ENCODE measurements around the gene ST6GALNAC1. TPM values are rescaled to one million over a fixed set of nuclear protein-coding genes. Genes with fewer than 3 reads are reported as not detected.

ST6GALNAC1 gene
- total and polyA plus RNA-seq, 2 donors (not counting 3 experiments of a cell fraction or from before 2014, with no cell fraction given), result 0.19 to 0.55 TPM

DNA sequence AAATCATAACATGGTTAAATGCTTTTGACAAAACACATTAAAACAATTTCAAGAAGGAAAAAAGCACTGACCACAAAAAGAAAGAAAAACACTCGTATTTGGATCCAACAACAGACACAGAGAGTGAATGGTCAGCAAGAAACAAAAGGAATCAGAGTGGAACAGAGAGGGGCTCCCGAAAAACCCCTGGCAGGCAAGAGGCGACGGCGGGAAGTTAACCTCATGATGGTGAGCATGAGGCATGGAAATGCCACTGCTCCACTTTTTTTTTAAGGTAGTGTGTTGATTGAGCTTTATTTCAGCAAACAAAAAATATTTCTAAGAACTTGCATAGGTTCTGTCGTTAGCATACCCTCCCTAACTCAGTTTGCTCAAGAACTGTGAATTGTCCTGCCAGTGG is 32.1 kb upstream of the ST6GALNAC1 start:
- no peaks in the 10 kb centered on the region for H3K27me3 ChIP-seq (ENCODE audit: control insufficient read depth in 2 of 2, insufficient read depth in 2 of 2, low read length in 2 of 2)
- H3K4me3 ChIP-seq (replicated peaks in 1 of 3; ENCODE audit: insufficient read depth in 1 of 3, low read depth in 1 of 3, low read length in 3 of 3), result no peak overlapping the region
- H3K79me2 ChIP-seq (ENCODE audit: control insufficient read depth, insufficient read depth, low read length), result no peaks in the 10 kb centered on the region
- no peaks in the 10 kb centered on the region for H3K36me3 ChIP-seq (ENCODE audit: control insufficient read depth in 2 of 2, extremely low read depth in 1 of 2, insufficient read depth in 2 of 2, low read length in 2 of 2)
- FAIRE-seq (no peak), DNase-seq (ENCODE audit: low read depth, low spot score) (no peak)
- H2AFZ ChIP-seq (ENCODE audit: low read depth, low read length), result no peak overlapping the region
- no peak overlapping the region for H3K4me2 ChIP-seq (ENCODE audit: insufficient read depth, low read length)
- no peak for TF ChIP-seq MYC (IDR thresholded peaks at IDR 0.05; ENCODE audit: low read depth, low read length)
- TF ChIP-seq POLR2AphosphoS5 (IDR thresholded peaks at IDR 0.05; ENCODE audit: insufficient read depth, low read depth, low read length), result no peak
- no peak for TF ChIP-seq JUN (IDR thresholded peaks at IDR 0.05; ENCODE audit: borderline replicate concordance, insufficient read depth, insufficient read length, low read depth)
- no peak for TF ChIP-seq EZH2 (IDR thresholded peaks at IDR 0.05; ENCODE audit: borderline replicate concordance, low read depth, low read length, severe bottlenecking)
- TF ChIP-seq FOS (IDR thresholded peaks at IDR 0.05; ENCODE audit: borderline replicate concordance, insufficient read depth, low read length), result no peak
- TF ChIP-seq CTCF (IDR thresholded peaks at IDR 0.05; ENCODE audit: extremely low read depth in 1 of 2, insufficient read depth in 1 of 2, low read depth in 1 of 2, low read length in 2 of 2), result no peak
- no peak for TF ChIP-seq MAX (IDR thresholded peaks at IDR 0.05; ENCODE audit: insufficient read depth, insufficient read length)
- no peak for TF ChIP-seq POLR2A (IDR thresholded peaks at IDR 0.05; ENCODE audit: low read depth, low read length)
- no peak for TF ChIP-seq GATA2 (IDR thresholded peaks at IDR 0.05; ENCODE audit: insufficient read depth, insufficient read length, low read depth, low read length)
- peaks cover 10% of the 10 kb centered on the region for H3K4me1 ChIP-seq (ENCODE audit: control insufficient read depth, extremely low read depth, insufficient read depth, low read length)
- H4K20me1 ChIP-seq (replicated peaks; ENCODE audit: control insufficient read depth, extremely low read depth, insufficient read depth, low read length), result no peaks in the 10 kb centered on the region
- dilution Hi-C loops (cut with MboI; ENCODE audit: extremely low pct_ligation_motif_present, low sequenced_read_pairs), result no loop called here
- POLR2A ChIA-PET, result no interaction called here
- H3K9me3 ChIP-seq (replicated peaks; ENCODE audit: control insufficient read depth, insufficient read depth, low read length), result no peaks in the 10 kb centered on the region
- no TSS peak for BruUV-seq (replicated peaks)
- H3K27ac ChIP-seq (ENCODE audit: insufficient read depth, low read depth, low read length), result no peak overlapping the region
- CTCF ChIA-PET, result interaction anchor here (0.7 kb wide), 2 partner anchors 52 to 148 kb away, joined by 3 read pairs; no protein-coding TSS in a partner anchor
- H3K9ac ChIP-seq (replicated peaks; ENCODE audit: extremely low read depth, insufficient read depth, low read length), result no peak overlapping the region
- intact Hi-C loops (cut with micrococcal nuclease), result no loop called here
- no peaks in the 10 kb centered on the region for H3K9me1 ChIP-seq (replicated peaks; ENCODE audit: control insufficient read depth, extremely low read depth, insufficient read depth, low read length)

Measured in endothelial cell of umbilical vein (primary cell).